GM15510 (cell line): ENCODE data around the gene FAM227B.

Source experiments
- POLR2A ChIP-seq: IDR thresholded peaks from 3 replicates; pipeline ENCODE4 v1.6.1; 2011; ENCODE audit warnings: borderline replicate concordance; ENCODE audit not compliant: insufficient read length; ENCODE audit errors: extremely low read depth

Gene FAM227B

GRCh38 chr15:49361370-49361769 lies 259.2 kb downstream of the FAM227B start:
- TF ChIP-seq POLR2A: no peak

- TF ChIP-seq POLR2A: no peak
Observed at GRCh38 chr15:49343546-49343945, 277.1 kb downstream of the FAM227B start.

- TF ChIP-seq POLR2A: no peak
Observed at GRCh38 chr15:49339656-49340055, 281.0 kb downstream of the FAM227B start.

GRCh38 chr15:49331951-49332350 lies 288.7 kb downstream of the FAM227B start:
- TF ChIP-seq POLR2A: no peak

GRCh38 chr15:49331442-49331841 lies 289.2 kb downstream of the FAM227B start:
- no peak for TF ChIP-seq POLR2A

- no peak for TF ChIP-seq POLR2A
Observed at GRCh38 chr15:49330166-49330565, 290.5 kb downstream of the FAM227B start.

GRCh38 chr15:49328941-49329340 lies 291.7 kb downstream of the FAM227B start:
- no peak for TF ChIP-seq POLR2A

GRCh38 chr15:49327927-49328326 lies 292.7 kb downstream of the FAM227B start:
- TF ChIP-seq POLR2A: no peak

GRCh38 chr15:49323207-49323606 lies 297.4 kb downstream of the FAM227B start:
- TF ChIP-seq POLR2A: no peak

GRCh38 chr15:49320351-49320750 lies 300.3 kb downstream of the FAM227B start:
- no peak for TF ChIP-seq POLR2A

GRCh38 chr15:49315391-49315823 lies 305.2 kb downstream of the FAM227B start:
- no peak for TF ChIP-seq POLR2A

- TF ChIP-seq POLR2A: no peak
Observed at GRCh38 chr15:49314716-49315115, 305.9 kb downstream of the FAM227B start.

GRCh38 chr15:49313650-49314049 lies 307.0 kb downstream of the FAM227B start:
- TF ChIP-seq POLR2A: no peak

- TF ChIP-seq POLR2A: no peak
Observed at GRCh38 chr15:49309889-49310288, 310.7 kb downstream of the FAM227B start.

GRCh38 chr15:49308686-49309085 lies 311.9 kb downstream of the FAM227B start:
- no peak for TF ChIP-seq POLR2A

- no peak for TF ChIP-seq POLR2A
Observed at GRCh38 chr15:49306551-49306950, 314.1 kb downstream of the FAM227B start.

- no peak for TF ChIP-seq POLR2A
Observed at GRCh38 chr15:49303003-49303402, 317.6 kb downstream of the FAM227B start.
